Stomach smooth muscle (tissue), 2 donors: ENCODE results near the gene ORC5.
"Not testable (repeated sequence)": the region's sequence is repeated elsewhere in the genome, so short reads cannot be mapped to it uniquely, and the experiment has no call there.

Source experiments
- H3K27ac ChIP-seq: one replicate; pipeline ENCODE4 v1.7.0; 2013; ENCODE audit warnings: mild to moderate bottlenecking, low read length, inconsistent platforms
- H3K27me3 ChIP-seq, 2 donors: one replicate each; pipeline ENCODE4 v1.7.0; 2013; ENCODE audit warnings: low read length in 2 of 2; ENCODE audit not compliant: insufficient read depth in 2 of 2, control insufficient read depth in 1 of 2
- H3K36me3 ChIP-seq, 2 donors: one replicate each; pipeline ENCODE4 v1.7.0; 2013; ENCODE audit warnings: low read length in 2 of 2; ENCODE audit not compliant: control insufficient read depth in 2 of 2, insufficient read depth in 2 of 2
- H3K4me1 ChIP-seq: one replicate; pipeline ENCODE4 v1.7.0; 2013; ENCODE audit warnings: low read length; ENCODE audit not compliant: control insufficient read depth, insufficient read depth
- H3K4me3 ChIP-seq, 2 donors: one replicate each; pipeline ENCODE4 v1.7.0; 2013; ENCODE audit warnings: low read length in 2 of 2
- H3K9ac ChIP-seq, 2 donors: one replicate each; pipeline ENCODE4 v1.7.0; 2013; ENCODE audit warnings: low read length in 2 of 2, mild to moderate bottlenecking in 1 of 2
- H3K9me3 ChIP-seq, 2 donors: one replicate each; pipeline ENCODE4 v1.7.0; 2013; ENCODE audit warnings: low read length in 2 of 2; ENCODE audit not compliant: control insufficient read depth in 2 of 2
- donor health status: healthy.
- donor health status: Pancreatic carcinoma.

ORC5 gene

DNA sequence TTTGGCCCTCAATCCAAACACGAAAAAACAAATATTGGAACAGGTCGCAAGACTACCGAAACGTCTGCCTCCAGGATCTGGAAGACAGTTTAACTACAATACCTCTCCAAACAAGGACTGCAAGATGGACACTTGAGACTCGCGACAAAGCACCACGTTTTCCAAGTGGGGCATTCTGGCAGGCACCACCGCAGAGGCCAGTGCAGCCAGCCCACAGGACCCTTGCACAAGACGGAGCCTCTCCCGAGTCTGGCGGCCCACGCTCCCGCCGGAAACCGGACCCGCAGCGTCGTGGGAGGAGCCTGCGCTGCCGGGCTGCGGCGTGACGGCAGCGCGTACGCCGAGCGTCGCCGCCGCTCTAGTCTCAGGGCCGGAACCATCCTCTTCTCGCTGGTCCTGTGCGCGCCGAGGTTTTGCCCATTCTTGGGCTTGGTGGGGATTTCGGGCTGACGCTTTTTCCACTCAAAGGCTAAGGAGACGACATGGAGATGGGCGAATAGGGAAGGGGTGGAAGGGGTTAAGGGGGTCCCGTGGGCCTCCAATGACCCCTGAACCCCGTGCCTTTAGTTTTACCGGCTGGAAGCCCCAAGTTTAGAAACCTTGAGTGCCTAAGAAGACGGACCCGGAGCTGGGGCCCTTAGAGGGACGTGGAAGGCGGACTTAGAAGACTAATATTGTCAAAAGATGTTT lies at the start of gene ORC5:
TSS of gene ORC5 (minus strand) at position 283 of the 690 bp plus-strand sequence. CDS start at position 174, 109 bp downstream.
- Histone ChIP-seq H3K4me1 (no peaks in the 10 kb centered on the region), H3K9me3 (no peaks in the 10 kb centered on the region), H3K4me3 (peak within 1 kb of the TSS; percentile 99), H3K36me3 (peaks cover 7% of the 10 kb centered on the region in 2 donors), H3K9ac (peak within 1 kb of the TSS; percentile 81 to 99), H3K27me3 (no peaks in the 10 kb centered on the region), H3K27ac (peak within 1 kb of the TSS; percentile 93)

DNA sequence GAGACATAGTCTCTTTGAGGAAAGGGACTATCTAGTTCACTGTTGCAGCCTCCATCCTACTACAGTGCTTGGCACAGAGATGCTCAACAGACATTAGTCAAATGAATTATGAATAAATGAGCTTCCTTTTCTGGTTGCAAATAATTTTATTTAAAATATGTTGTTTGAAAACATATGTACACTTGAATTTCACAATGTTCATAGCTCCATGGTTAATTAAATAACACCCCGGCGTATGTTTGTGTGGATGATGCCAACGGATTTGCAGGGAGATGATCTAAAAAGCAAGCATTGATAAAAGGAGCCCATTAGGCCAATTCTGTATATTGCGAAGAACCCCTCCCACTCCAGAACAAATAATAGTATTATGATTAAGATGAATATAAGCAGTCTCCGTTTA lies 47.8 kb upstream of the ORC5 start:
- Histone ChIP-seq H3K27me3 (no peaks in the 10 kb centered on the region), H3K36me3 (no peaks in the 10 kb centered on the region), H3K9me3 (no peaks in the 10 kb centered on the region), H3K4me3 (no peak overlapping the region), H3K4me1 (no peaks in the 10 kb centered on the region), H3K9ac (no peak overlapping the region), H3K27ac (no peak overlapping the region)

DNA sequence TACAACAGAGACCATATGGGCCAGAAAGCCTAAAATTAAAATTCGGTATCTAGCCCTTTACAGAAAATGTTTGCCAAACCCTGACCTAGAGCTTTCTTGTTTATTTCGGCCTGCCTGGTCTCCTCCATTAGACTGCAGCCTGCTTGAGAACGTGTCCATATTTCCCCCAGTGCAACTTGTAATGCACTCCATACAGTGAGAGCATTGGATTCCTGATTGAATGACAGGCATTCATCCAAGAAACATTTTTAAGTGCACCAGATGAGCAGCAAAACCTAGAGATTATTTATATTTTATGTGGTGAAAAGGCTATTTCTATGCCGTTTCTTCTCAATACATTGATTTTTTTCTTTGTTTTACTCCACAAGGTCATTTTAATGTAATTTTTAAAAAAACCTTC lies 47.4 kb upstream of the ORC5 start:
- H3K27ac ChIP-seq: no peak overlapping the region

DNA sequence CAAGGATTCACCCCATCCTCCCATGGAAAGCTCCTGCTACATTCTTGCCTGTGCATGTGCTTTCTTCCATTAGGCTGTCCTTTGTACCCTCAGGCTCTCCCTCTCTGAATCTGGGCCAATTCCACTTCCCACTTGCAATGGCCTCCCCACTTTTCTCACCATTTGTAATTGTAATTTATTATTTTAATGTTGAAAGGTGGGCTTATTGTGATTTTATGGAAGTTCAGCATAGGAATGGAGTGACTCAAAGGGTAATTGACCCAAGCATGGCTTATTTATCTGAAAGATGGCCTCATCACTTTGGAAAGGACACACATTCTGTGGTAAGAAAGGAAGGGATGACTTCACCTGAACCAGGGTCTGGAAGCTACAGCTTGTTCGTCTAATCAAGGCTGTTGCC lies 46.9 kb upstream of the ORC5 start:
- H3K9me3 ChIP-seq: no peaks in the 10 kb centered on the region
- H3K36me3 ChIP-seq: no peaks in the 10 kb centered on the region
- no peaks in the 10 kb centered on the region for H3K4me1 ChIP-seq
- H3K27me3 ChIP-seq: no peaks in the 10 kb centered on the region
- no peak overlapping the region for H3K4me3 ChIP-seq
- no peak overlapping the region for H3K9ac ChIP-seq
- no peak overlapping the region for H3K27ac ChIP-seq

More for the DNA sequence above, 47.4 kb upstream of the ORC5 start:
- Histone ChIP-seq H3K9me3 (no peaks in the 10 kb centered on the region), H3K9ac (no peak overlapping the region), H3K27me3 (no peaks in the 10 kb centered on the region), H3K4me1 (no peaks in the 10 kb centered on the region), H3K36me3 (no peaks in the 10 kb centered on the region), H3K4me3 (no peak overlapping the region)

DNA sequence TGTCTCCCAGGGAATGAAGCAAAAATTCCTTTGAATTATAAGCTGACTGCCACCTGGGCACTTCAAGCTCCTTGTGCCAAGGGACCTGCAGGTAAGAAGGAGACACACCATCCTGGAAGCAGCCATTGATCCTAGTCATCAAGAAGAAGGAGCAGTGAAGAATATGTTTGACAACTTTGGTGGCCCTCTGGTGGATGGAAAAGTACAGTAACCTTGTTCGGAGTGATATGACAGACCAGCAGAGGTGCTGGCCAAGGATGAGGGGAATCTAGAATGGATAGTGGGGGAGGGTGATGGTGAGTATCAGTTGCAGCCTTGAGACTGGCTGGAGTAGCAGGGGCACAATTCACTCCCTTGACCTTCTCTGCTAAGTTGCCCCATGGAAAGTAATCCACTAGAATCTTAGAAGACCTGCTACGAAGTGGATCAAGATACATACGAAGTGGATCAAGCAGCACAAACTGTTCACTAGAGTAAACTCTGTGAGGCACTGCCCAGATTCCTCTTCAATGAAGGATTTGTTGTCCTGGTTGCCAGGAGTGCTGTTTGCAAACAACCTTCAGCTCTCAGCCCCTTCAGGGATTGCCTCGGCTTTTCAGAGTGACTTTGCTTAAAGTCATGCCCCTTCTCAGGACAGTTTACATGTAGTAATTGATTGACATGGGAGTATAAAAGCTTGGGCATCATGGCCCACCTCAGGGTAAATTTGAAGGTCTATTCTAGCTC lies 44.8 kb upstream of the ORC5 start:
- Histone ChIP-seq H3K4me3 (no peak overlapping the region), H3K36me3 (no peaks in the 10 kb centered on the region)

DNA sequence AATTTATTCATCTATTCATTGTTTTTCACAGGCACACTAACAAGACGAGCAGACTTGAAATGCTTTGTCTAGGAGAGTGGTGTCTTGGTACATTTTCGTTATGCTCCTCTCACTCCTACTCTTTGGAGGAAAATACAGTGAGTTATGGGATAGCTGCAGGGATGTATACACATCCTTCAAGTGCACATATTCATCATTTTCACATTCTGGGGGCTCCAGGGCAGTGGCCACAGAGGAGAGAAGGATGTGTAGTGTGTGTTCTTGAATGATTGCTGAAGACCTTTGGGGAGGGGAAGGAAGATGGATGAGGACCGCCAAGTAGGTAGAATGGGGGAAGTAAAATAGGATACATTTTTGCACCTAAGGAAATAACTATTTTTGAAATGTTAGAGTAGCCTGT lies 34.8 kb upstream of the ORC5 start:
- no peaks in the 10 kb centered on the region for H3K36me3 ChIP-seq
- no peaks in the 10 kb centered on the region for H3K4me1 ChIP-seq
- no peak overlapping the region for H3K4me3 ChIP-seq
- peaks cover 0 to 2% of the 10 kb centered on the region in 2 donors for H3K27me3 ChIP-seq
- H3K27ac ChIP-seq: no peak overlapping the region
- H3K9me3 ChIP-seq: no peaks in the 10 kb centered on the region
- no peak overlapping the region for H3K9ac ChIP-seq

More for the DNA sequence above, 44.8 kb upstream of the ORC5 start:
- no peak overlapping the region for H3K27ac ChIP-seq
- no peak overlapping the region for H3K9ac ChIP-seq
- no peaks in the 10 kb centered on the region for H3K27me3 ChIP-seq
- no peaks in the 10 kb centered on the region for H3K4me1 ChIP-seq
- H3K9me3 ChIP-seq: no peaks in the 10 kb centered on the region

DNA sequence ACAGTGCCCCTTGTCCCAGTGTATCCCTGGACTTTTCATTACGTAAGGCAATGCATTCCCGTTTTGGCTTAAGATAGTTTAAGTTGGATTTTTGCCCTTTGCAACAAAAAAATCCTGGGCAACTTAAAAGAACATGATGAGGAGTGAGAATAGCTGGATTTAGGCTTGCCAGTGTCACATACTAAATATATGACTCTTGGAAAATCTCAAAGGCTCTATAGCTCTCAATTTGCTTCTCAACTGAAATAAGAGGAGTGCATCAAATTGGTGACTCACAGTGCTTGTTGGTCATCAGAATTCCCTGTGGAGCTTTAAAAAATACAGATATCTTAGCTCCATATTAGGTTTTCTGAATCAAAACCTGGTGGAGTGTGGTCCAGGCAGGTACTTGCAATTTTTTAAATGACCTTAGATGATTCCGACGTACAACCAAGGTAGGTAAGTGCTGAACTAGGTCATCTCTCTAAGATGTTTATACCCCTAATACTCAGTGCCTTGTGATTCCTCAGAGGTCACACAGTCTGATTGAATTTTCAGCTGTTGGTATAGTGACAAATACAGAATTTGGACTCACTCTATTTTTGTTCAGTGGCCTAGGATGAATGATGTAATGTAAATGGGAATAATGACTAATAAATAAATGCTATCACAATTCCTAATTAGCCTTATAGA lies 33.9 kb upstream of the ORC5 start:
- Histone ChIP-seq H3K9me3 (no peaks in the 10 kb centered on the region), H3K36me3 (no peaks in the 10 kb centered on the region), H3K4me1 (no peaks in the 10 kb centered on the region), H3K27ac (no peak overlapping the region), H3K4me3 (no peak overlapping the region), H3K27me3 (peaks cover 0 to 2% of the 10 kb centered on the region in 2 donors), H3K9ac (no peak overlapping the region)

DNA sequence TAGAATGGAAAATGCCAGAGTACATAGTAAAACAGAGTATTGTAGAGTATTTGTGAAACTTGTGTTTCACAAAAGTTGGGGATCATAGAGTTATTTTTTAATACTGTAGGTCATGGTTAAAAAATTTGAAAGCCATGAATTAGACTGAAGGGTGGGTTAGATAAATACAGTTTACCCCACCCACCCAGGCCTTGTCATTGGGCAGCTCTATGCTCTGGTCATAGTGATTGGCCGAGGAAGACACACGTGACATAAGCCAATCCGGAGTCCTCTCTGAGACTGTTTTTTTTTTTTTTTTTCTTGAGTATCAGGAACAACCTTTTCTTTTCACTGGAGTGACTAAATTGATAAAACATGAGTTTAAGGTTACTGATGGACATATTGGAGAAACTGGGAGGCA lies 33.3 kb upstream of the ORC5 start:
- no peaks in the 10 kb centered on the region for H3K9me3 ChIP-seq
- H3K9ac ChIP-seq: no peak overlapping the region
- no peaks in the 10 kb centered on the region for H3K4me1 ChIP-seq
- H3K4me3 ChIP-seq: no peak overlapping the region
- H3K27me3 ChIP-seq: peaks cover 0 to 2% of the 10 kb centered on the region in 2 donors
- H3K27ac ChIP-seq: no peak overlapping the region
- H3K36me3 ChIP-seq: no peaks in the 10 kb centered on the region

DNA sequence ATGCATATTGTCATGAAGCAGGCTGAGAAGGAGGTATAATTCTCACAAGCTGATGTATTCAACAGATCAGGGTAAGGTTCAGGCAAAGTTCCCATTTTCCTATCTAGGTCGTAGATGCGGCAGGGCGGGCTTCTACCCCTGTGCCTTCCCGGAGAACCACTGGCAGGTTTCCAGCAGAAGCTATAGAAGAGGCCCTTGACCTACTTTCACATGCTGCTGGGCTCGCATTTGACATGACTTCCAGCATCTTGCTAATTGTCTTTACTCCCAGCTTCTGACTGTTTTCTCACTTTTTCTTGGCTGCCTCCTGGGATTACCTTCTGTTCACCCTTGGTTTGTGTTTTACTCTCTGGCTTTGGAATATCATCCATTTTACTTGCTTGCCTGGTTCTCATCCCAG lies 32.6 kb upstream of the ORC5 start:
- Histone ChIP-seq H3K9me3 (no peaks in the 10 kb centered on the region), H3K9ac (no peak overlapping the region), H3K27me3 (peaks cover 0 to 2% of the 10 kb centered on the region in 2 donors), H3K36me3 (no peaks in the 10 kb centered on the region), H3K4me3 (no peak overlapping the region), H3K27ac (no peak overlapping the region), H3K4me1 (no peaks in the 10 kb centered on the region)

DNA sequence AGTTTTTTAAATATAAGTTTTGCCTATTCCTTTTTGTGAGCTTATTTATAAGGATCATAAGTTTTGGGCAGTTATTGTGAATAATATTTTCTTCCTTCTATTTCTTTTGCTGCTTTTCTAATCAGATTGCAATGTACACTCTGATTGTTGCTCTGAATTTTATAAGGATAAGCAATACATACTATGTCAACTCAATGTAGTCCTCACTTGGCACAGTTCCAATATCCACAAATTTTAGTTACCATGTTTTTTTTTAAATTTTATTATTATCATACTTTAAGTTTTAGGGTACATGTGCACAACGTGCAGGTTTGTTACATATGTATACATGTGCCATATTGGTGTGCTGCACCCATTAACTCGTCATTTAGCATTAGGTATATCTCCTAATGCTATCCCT lies 27.2 kb upstream of the ORC5 start:
- not testable (repeated sequence) for H3K4me3 ChIP-seq, H3K27ac ChIP-seq, H3K9me3 ChIP-seq, H3K4me1 ChIP-seq, H3K36me3 ChIP-seq, H3K27me3 ChIP-seq, H3K9ac ChIP-seq
